GM19438 (cell line): ENCODE measurements around the gene CCR4.
"Not testable (repeated sequence)": the region's sequence is repeated elsewhere in the genome, so short reads cannot be mapped to it uniquely, and the experiment has no call there.

ENCODE experiments used
- ATAC-seq: cut with Tn5 transposase; IDR thresholded peaks from one replicate; pipeline ENCODE4 v1.9.1; 2021; ENCODE audit warnings: low read depth; ENCODE audit not compliant: unreplicated experiment

The CCR4 gene

GRCh38 chr3:32950516-32950915 lies 928 bp upstream of the CCR4 start:
- no peak for ATAC-seq

- ATAC-seq: no peak
Observed at GRCh38 chr3:32952369-32953077, 1.1 kb downstream of the CCR4 start.

GRCh38 chr3:32954506-32954905 lies 3.1 kb downstream of the CCR4 start:
- no peak for ATAC-seq

- no peak for ATAC-seq
Observed at GRCh38 chr3:32956750-32957570, 5.5 kb downstream of the CCR4 start.

GRCh38 chr3:32958509-32958908 lies 7.1 kb downstream of the CCR4 start:
- ATAC-seq: no peak

GRCh38 chr3:32959371-32959770 lies 7.9 kb downstream of the CCR4 start:
- ATAC-seq: no peak

- no peak for ATAC-seq
Observed at GRCh38 chr3:32960404-32961170, 9.1 kb downstream of the CCR4 start.

- ATAC-seq: no peak
Observed at GRCh38 chr3:32961189-32961715, 9.8 kb downstream of the CCR4 start.

GRCh38 chr3:32963871-32964270 lies 12.4 kb downstream of the CCR4 start:
- ATAC-seq: no peak

GRCh38 chr3:32964781-32965180 lies 13.3 kb downstream of the CCR4 start:
- ATAC-seq: not testable (repeated sequence)

- ATAC-seq: not testable (repeated sequence)
Observed at GRCh38 chr3:32965617-32966213, 14.3 kb downstream of the CCR4 start.

GRCh38 chr3:32966627-32967026 lies 15.2 kb downstream of the CCR4 start:
- not testable (repeated sequence) for ATAC-seq

- no peak for ATAC-seq
Observed at GRCh38 chr3:32968166-32968919, 16.9 kb downstream of the CCR4 start.

GRCh38 chr3:32968920-32969389 lies 17.5 kb downstream of the CCR4 start:
- no peak for ATAC-seq

GRCh38 chr3:32969656-32970055 lies 18.2 kb downstream of the CCR4 start:
- no peak for ATAC-seq

GRCh38 chr3:32971291-32971690 lies 19.8 kb downstream of the CCR4 start:
- ATAC-seq: not testable (repeated sequence)

- ATAC-seq: no peak
Observed at GRCh38 chr3:32972482-32973146, 21.2 kb downstream of the CCR4 start.

- ATAC-seq: peak; percentile 87
Observed at GRCh38 chr3:32973982-32974381, 22.5 kb downstream of the CCR4 start.
